Right atrium auricular region (tissue), 2 donors: ENCODE results near the gene LIPT2. TPM values are rescaled to one million over a fixed set of nuclear protein-coding genes. Genes with fewer than 3 reads are reported as not detected.
A peak's percentile ranks its signal among the peaks of the same experiment; 100 is the strongest.

ENCODE experiments used
- DNase-seq: peaks from one replicate; pipeline ENCODE4 v3.0.0-alpha.2; 2019; ENCODE audit warnings: low spot score
- H3K27ac ChIP-seq, 2 donors: fragments of 200-600 bp; sonication (generic); 1 replicate in 1 of 2; 2 replicates in 1 of 2; pipeline ENCODE4 v1.5.1; 2016 to 2019
- H3K27me3 ChIP-seq, 2 donors: fragments of 200-600 bp; sonication (generic); one replicate each; pipeline versions ENCODE4 v1.5.1 to v1.6.0; 2017 to 2019
- H3K36me3 ChIP-seq: fragments of 200-600 bp; sonication (generic); one replicate; pipeline ENCODE4 v1.5.1; 2016
- H3K4me1 ChIP-seq, 2 donors: fragments of 200-600 bp; sonication (generic); one replicate each; pipeline versions ENCODE4 v1.5.1 to v1.6.0; 2017 to 2019
- H3K4me3 ChIP-seq, 2 donors: fragments of 200-600 bp; sonication (generic); 1 replicate in 1 of 2; 2 replicates in 1 of 2; pipeline ENCODE4 v1.5.1; 2017 to 2019; ENCODE audit warnings: mild to moderate bottlenecking in 1 of 2, moderate library complexity in 1 of 2
- H3K9me3 ChIP-seq, 2 donors: fragments of 200-600 bp; sonication (generic); one replicate each; pipeline ENCODE4 v1.5.1; 2019
- CTCF ChIP-seq, 2 donors: fragments of 200-600 bp; sonication (generic); IDR thresholded peaks; one replicate each; pipeline ENCODE4 v1.5.1; 2019; ENCODE audit warnings: antibody characterized with exemption in 2 of 2
- total RNA-seq, 2 donors: library from RNA; depleted of rRNA; stranded (reverse); fragments of >200 nt; gene quantifications; one replicate each; pipeline ENCODE4 v1.1.0, GENCODE V29; 2016

LIPT2 gene
- total RNA-seq, 2 donors from 2014 or later, result 2.9 to 4.8 TPM

GRCh38 chr11:74446532-74446938, 47.0 kb downstream of the LIPT2 start:
- Histone ChIP-seq H3K4me3 (no peak overlapping the region), H3K9me3 (no peaks in the 10 kb centered on the region), H3K4me1 (peaks cover 0 to 28% of the 10 kb centered on the region in 2 donors), H3K27me3 (no peaks in the 10 kb centered on the region), H3K27ac (no peak overlapping the region), H3K36me3 (no peaks in the 10 kb centered on the region)
- DNase-seq, result no peak
- no peak for TF ChIP-seq CTCF (IDR thresholded peaks at IDR 0.05)

- TF ChIP-seq CTCF (IDR thresholded peaks at IDR 0.05), result no peak
- no peak for DNase-seq
- Histone ChIP-seq H3K27ac (no peak overlapping the region), H3K27me3 (no peaks in the 10 kb centered on the region), H3K36me3 (no peaks in the 10 kb centered on the region), H3K4me3 (no peak overlapping the region), H3K9me3 (no peaks in the 10 kb centered on the region), H3K4me1 (peaks cover 0 to 24% of the 10 kb centered on the region in 2 donors)
These were observed 49.2 kb downstream of the LIPT2 start for GRCh38 chr11:74444173-74444826.

GRCh38 chr11:74443071-74443864, 50.3 kb downstream of the LIPT2 start:
- Histone ChIP-seq H3K27me3 (no peaks in the 10 kb centered on the region), H3K4me3 (no peak overlapping the region), H3K4me1 (peaks cover 0 to 20% of the 10 kb centered on the region in 2 donors), H3K9me3 (no peaks in the 10 kb centered on the region), H3K27ac (no peak overlapping the region), H3K36me3 (no peaks in the 10 kb centered on the region)
- peak in 1 of 2 donors; percentile 15 for TF ChIP-seq CTCF (IDR thresholded peaks at IDR 0.05)
- no peak for DNase-seq

- Histone ChIP-seq H3K9me3 (no peaks in the 10 kb centered on the region), H3K4me1 (peaks cover 0 to 20% of the 10 kb centered on the region in 2 donors), H3K27me3 (no peaks in the 10 kb centered on the region), H3K27ac (no peak overlapping the region), H3K36me3 (no peaks in the 10 kb centered on the region), H3K4me3 (no peak overlapping the region)
- TF ChIP-seq CTCF (IDR thresholded peaks at IDR 0.05), result no peak
- DNase-seq, result no peak
These were observed 50.9 kb downstream of the LIPT2 start for GRCh38 chr11:74442636-74443035.

Other genes starting within 250 kb of the LIPT2 start
- gene P4HA3, start 182.1 kb downstream of the LIPT2 start, total RNA-seq, result under 1 TPM in 1 of 2 donors, not detected in 1; 0.75 TPM
- 1 to 10 TPM; 2.3 to 3.4 TPM for gene PGM2L1, start 95.3 kb downstream of the LIPT2 start, total RNA-seq
- 1 to 10 TPM; 1.4 to 3.3 TPM for gene KCNE3, start 26.2 kb downstream of the LIPT2 start, total RNA-seq
- gene POLD3, start 98.9 kb upstream of the LIPT2 start, total RNA-seq, result 1 to 10 TPM; 4.6 to 7.0 TPM
- 1 to 10 TPM; 2.0 to 4.2 TPM for gene CHRDL2, start 237.7 kb upstream of the LIPT2 start, total RNA-seq